HG03159 (cell line): ENCODE results near the gene LEPR.

ENCODE experiments used
- ATAC-seq: cut with Tn5 transposase; IDR thresholded peaks from one replicate; pipeline ENCODE4 v1.9.1; 2021; ENCODE audit warnings: mild to moderate bottlenecking, moderate library complexity; ENCODE audit not compliant: unreplicated experiment

LEPR gene

DNA sequence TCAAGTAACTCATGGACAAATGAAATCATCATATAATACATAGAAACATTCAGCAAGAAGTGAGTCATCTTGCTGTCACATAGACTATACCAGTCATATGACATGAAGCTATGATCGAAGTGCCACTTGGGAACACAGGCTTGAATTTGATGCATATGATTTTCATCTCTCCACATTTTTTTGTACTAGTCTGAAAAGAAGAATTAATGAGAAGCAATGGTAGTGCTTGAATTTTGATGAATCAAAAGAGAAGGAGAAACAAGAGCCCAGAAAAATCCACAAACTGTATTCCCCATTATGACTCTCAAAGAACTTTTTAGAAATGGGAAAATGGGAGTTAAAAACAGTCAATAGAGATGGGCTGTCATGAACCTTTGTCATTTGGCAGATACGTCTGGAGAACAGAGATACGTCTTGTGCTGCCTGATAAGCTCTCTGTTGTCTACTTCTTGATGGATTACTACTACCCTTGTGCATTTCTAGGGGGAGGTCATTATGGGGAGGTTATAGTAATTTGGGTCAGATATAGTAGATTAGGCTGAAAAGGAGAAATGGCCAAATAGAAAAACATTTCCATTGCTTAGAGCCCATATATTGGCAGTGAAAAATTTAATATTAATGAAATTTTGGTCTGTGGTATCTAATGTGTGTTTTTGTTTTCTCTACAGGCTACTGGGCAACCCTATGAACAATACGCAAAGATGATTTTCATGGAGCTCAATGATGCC is 8.0 kb upstream of the LEPR start:
- no peak for ATAC-seq

DNA sequence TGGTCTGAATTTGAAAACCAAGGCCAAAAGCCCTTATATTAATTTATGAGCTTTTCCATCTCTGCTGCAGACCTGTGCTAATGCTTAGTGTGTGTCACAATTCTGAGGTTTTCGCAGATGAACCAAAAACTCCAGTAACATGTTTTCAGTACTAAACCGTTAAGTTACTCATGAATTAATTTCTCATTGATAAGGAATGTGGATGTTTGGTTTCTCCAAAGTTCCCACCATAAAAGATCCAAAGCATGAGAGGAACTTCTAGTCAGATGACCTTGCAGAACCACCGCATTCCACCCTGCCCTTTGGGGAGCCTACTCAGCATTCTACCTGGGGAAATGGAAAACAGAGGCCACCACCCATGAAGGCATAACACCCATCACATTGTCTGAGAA is 7.5 kb upstream of the LEPR start:
- ATAC-seq = no peak

DNA sequence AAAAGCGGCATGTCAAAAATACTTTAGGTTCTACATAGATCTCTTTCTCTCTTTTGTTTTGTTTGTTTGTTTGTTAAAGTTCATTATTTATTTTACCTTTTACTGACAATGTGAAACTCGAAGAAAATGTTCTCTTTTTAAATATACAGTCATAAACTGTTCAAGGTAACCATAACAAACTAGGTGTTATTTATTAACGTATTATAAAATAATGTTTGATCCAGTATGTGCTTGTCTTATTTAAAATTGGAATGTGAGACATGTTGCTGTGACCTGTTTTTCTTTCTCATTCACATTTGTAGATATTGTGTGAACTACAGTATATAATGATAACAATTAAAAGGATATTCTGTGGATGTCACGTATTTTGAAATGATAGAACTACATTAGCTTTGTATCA is 5.9 kb upstream of the LEPR start:
- ATAC-seq = no peak

GRCh38 chr1:65416767-65417166 is 3.7 kb upstream of the LEPR start:
- no peak for ATAC-seq

DNA sequence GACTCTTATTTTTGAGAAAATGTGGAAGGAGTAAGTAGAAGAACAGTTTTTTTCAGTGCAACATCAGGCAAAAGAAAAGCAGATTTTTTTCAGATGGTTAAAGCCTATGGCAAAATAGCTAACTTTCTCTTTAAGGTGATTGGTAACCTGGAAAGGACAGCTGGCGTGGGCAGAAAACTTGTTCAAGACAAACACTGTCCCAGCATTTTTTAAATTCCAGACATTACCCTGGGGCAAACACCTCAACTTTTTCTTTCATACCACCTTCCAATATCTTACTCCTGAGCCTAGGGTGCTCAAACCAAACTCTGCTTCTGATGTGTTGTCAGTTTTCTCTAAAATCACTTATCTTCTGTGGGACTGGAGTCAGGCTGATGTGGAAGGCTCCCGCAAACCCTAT is 2.7 kb upstream of the LEPR start:
- ATAC-seq = no peak

- no peak for ATAC-seq
Measured at GRCh38 chr1:65418522-65419185, 1.8 kb upstream of the LEPR start.

GRCh38 chr1:65419681-65420589 is 533 bp upstream of the LEPR start:
- ATAC-seq = peak; percentile 91

DNA sequence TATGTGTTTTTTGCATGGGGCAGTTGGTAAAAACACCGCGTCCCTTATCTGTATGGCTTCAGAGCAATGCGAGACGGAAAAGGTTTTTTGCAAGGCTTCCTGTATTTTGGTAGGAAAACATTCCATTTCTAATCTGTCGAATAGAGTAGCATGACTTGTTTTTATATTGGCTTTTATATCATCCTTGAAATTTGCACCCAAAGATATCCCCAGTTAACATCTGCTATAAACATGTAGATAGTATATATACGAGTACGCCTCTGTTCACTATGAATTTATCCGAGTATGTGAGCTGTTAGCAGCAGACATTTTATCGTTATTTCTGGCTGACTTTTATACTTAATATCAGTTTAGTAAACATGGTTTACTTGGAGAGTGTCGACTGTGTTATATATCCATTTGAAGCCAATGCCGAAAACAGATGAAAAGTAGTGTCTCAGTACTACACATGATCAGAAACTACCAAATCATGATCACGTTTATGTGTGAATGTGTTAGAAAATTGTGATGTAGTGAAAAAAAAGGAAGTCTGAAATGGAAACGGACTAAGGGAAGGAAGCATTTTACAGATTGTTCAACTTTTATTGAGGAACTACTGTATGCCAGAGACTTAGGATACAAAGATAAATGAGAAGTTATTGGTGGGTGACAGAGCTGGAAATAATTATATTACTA is 1.0 kb downstream of the LEPR start:
- no peak for ATAC-seq

DNA sequence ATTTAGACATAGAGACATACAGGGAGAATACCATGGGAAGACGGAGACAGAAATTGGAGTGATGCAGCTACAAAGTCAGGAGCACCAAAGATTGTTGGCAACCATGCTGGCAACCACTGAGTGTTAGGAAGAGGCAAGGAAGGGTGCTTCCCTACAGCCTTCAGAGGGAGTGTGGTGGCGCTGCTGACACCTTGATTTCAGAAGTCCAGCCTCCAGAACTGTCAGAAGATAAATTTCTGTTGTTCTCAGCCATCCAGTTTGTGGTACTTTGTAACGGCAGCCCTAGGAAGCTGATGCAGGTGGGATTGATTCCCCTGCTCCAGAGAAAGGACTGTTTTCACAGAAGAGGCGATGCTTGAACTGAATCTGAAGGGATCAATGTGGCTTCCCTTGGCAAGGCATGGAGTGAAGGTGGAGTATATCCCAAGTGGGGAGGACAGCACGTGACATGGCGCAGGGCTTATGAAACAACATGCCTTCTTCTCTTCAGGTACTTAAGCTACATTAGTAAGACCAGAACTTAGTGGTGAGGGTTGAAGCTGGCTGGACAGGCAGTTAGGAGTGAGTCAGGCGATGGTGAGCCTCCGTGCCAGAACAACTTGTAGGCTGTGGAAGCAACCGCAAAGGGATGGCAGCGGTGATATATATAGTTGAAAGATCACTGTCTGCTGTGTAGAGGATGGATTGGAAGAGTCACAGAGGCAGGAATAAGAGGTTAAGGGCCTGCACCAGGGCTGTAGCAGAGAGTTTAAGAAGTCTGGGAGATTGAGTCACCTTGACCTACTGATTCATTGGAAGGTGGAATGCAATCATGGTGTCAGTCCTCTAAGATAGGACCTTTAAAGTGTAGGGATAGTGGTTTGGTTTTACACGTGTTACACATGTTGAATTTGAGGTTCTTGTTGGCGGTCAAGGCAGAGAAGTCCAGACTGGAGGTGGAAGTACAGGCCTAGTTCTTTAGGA is 2.1 kb downstream of the LEPR start:
- no peak for ATAC-seq

GRCh38 chr1:65423884-65424572 is 3.6 kb downstream of the LEPR start:
- no peak for ATAC-seq

GRCh38 chr1:65424573-65424889 is 4.1 kb downstream of the LEPR start:
- ATAC-seq = no peak

DNA sequence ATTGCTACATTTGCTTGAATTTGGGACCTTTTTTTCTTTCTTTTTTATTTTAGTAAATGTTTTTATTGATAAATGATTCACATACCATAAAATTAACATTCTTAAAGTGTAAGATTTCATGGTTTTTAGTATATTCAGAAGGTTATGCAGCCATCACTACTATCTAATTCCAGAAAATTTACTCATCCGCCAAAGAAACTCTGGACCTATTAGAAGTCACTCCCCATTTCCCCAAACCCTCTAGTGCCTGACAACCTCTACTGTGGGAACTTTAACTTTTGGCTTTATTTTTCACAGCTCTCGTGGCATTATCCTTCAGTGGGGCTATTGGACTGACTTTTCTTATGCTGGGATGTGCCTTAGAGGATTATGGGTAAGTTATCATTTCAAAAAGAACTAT is 4.5 kb downstream of the LEPR start:
- ATAC-seq = no peak

GRCh38 chr1:65425697-65426096 is 5.2 kb downstream of the LEPR start:
- no peak for ATAC-seq

DNA sequence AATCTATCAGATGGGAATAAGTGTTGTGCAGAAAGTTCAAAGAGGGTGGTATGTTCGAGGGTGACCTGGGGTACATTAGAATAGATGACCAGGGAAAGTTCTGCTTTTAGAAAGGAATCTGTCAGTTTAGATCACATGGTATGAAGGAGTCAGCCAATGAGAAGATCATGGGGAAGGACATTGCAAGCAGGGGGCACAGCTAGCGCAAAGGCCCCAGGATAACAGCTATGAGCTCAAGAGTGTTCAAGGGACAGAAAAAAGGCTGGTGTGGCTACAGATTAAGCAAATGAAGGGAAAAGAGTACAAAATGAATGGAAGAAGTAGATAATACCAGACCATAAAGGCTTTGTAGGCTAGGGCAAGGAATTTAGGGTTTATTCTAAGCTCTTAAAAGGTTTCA is 8.6 kb downstream of the LEPR start:
- ATAC-seq = no peak

DNA sequence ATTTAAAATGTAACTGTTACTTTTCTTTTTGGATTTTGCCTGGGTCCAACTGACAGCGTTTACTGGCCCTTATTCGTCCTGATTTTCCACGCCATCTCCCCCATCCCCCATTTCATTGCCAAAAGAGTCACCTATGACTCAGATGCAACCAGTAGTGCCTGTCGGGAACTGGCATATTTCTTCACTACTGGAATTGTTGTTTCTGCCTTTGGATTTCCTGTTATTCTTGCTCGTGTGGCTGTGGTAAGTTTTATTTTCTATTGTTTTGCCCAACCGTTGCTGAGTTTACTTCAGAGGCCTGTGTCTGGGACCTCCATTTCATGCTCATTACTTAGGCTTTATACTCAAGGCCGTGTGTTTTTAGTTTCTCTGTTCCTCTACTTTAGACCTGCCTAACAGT is 9.3 kb downstream of the LEPR start:
- no peak for ATAC-seq

GRCh38 chr1:65431111-65431705 is 10.7 kb downstream of the LEPR start:
- peak; percentile 52 for ATAC-seq

DNA sequence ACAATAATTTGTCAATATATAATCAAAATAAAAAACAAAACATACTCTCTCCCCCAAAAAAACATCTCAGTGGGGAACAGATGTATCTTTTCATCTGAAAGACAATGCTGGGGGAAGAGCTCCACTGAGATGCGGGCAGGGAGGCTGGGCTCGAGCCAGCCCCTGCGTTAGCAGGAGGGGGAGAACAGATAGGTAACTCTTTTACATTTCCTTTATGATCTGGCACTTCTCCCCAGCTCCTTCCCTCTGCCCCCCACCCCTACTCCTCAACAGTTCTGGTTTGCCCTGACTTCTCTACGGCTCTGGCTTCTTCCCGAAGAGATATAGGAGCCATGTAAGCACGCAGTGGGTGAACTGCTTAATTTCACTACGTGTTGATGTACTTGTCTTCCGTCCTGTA is 12.4 kb downstream of the LEPR start:
- no peak for ATAC-seq

- ATAC-seq = no peak
Measured at GRCh38 chr1:65434255-65434654, 13.8 kb downstream of the LEPR start.

- ATAC-seq = no peak
Measured at GRCh38 chr1:65434760-65435159, 14.3 kb downstream of the LEPR start.
